GM18511 (cell line): ENCODE measurements around the gene FGF14.

Source experiments
- ATAC-seq: cut with Tn5 transposase; IDR thresholded peaks from one replicate; pipeline ENCODE4 v1.9.1; 2021; ENCODE audit warnings: mild to moderate bottlenecking, moderate library complexity; ENCODE audit not compliant: unreplicated experiment

FGF14 gene

DNA sequence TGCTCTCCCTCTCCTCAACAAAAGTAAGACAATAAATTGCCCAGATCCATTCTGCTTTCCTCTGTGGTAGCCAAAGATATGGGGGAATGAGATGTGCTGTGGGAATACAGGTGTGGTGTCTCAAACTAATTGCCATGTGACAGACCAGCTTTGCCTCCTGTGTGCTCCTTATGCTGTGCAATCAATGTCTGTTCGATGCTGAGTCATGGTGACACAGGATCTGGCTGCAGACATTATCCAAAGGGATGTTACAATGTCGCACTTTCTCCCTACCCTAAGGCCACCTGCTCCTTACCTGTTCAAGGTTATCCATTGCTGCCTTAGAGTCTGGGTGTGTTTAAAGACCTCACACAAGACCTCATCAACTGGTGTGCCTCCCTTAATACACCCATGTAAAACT lies 32.5 kb downstream of the FGF14 start:
- ATAC-seq, result no peak

DNA sequence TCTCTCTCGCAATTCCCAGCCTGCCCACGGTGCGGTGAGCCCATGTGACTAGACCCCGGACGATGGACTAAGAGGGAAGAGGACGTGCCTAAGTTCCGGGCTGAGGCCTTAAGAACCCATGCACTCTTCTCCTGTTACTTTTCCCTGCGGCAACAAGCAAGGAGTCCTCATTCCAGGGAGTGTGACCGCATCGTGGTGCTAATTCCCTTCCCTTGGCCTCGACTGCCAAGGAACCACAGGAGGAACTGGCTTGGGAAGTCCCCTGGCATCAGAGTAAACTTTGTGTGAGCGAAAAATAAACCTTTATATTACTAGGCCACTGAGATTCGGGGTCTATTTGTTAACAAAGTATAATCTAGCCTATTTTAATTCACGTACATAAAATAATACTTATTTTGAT lies 34.0 kb downstream of the FGF14 start:
- ATAC-seq, result no peak

DNA sequence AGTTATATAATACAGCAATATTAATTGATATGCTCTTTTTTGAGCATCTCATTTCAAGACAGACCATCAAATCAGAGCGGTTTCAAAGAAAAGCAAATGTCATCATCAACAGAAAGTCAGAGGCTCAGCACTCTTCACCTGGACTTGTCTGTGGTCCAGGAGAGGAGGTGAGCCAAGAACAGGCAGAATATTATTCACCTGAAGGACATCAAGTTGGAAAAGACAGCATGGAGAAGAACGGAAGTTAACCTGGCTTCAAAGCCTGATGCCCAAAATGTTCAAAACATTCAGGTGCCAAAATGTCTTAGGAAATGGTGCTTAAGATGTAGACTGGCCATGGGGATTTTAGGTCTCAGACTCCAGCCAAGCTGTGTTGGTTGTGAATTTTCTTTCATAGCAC lies 40.7 kb downstream of the FGF14 start:
- ATAC-seq, result no peak

- ATAC-seq, result no peak
Measured at GRCh38 chr13:102359264-102359663, 42.6 kb downstream of the FGF14 start.

DNA sequence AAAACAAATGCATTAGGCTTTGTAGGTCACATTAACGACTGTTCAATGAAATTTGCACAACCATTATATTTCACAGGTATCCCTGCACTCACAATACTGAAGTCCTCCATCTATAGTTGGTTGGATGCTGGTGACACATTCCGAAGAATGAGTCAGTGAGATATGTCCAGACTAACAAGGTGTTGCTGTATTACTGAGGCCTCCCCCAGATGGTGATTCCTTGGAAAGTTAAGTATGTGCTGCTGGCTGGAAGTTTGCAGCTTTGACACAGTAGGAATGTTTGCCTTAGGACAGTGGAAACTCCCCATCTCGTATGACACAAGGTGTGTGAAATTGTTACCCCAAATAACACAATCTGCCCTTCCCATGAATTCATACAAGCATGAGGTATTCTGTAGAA lies 46.6 kb downstream of the FGF14 start:
- ATAC-seq, result no peak

GRCh38 chr13:102354011-102354410 lies 47.8 kb downstream of the FGF14 start:
- no peak for ATAC-seq

DNA sequence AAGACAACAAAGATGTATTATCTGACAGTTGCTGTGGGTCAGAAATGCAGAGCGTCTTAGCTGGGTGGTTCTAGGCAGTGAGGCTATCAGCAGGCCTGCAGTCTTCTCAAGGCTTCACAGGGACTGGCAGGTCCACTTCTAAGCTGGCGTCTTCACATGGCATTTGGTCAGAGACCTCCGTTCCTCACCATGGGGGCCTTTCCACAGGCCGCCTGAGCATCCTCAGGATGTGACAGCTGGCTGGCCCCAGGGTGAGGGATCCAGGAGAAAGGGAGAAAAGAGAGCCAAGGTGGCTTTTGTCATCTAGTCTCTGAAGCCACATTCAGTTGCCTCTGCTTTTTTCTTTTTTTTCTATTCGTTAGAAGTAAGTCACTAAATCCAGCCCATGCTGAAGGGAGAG lies 50.3 kb downstream of the FGF14 start:
- ATAC-seq, result no peak

- no peak for ATAC-seq
Measured at GRCh38 chr13:102347490-102347889, 54.4 kb downstream of the FGF14 start.

- no peak for ATAC-seq
Measured at GRCh38 chr13:102346769-102347168, 55.1 kb downstream of the FGF14 start.

DNA sequence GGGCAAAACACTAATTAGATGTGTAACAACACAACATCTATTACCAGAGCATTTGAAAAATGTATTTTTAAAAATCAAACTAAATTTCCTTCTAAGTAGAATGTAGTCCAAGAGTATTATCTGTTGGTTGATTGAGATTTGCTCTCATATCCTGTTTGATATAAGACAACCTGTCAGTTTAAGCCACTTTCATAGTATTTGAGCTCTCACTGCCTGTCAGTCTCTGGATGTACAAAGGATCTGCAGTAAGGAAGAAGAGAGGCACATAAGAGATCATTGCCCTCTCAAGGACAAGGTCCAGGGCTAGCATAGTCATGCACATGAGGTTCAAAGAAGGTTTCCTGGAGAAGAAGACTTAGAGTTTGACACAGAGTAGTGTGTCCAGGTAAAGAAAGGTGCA lies 57.4 kb downstream of the FGF14 start:
- no peak for ATAC-seq

- no peak for ATAC-seq
Measured at GRCh38 chr13:102333320-102334198, 68.3 kb downstream of the FGF14 start.

- ATAC-seq, result peak; percentile 85
Measured at GRCh38 chr13:102328909-102329308, 72.9 kb downstream of the FGF14 start.

- no peak for ATAC-seq
Measured at GRCh38 chr13:102327119-102327617, 74.7 kb downstream of the FGF14 start.

- no peak for ATAC-seq
Measured at GRCh38 chr13:102326381-102327118, 75.3 kb downstream of the FGF14 start.

DNA sequence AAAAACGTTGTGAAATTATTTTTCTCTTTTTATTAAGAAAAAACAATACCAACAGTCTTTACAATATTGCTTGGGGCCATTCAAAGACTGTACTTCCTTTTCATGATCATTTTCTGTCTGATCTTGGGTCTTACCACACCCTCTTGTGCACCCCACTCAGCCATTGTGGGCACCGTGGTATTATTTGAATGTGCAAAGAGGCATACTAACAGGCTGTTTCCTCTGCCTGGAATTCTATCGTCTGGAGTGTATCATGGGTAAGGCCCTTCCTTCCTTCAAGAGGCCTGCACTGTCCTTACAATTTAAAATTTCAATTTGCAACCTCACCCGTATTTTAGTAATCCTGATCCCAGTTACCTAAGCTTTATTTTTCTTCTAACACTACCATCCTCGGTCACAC lies 76.5 kb downstream of the FGF14 start:
- ATAC-seq, result no peak

GRCh38 chr13:102323505-102323904 lies 78.3 kb downstream of the FGF14 start:
- no peak for ATAC-seq

- no peak for ATAC-seq
Measured at GRCh38 chr13:102323012-102323411, 78.8 kb downstream of the FGF14 start.

- no peak for ATAC-seq
Measured at GRCh38 chr13:102322211-102322610, 79.6 kb downstream of the FGF14 start.

GRCh38 chr13:102318233-102318632 lies 83.6 kb downstream of the FGF14 start:
- no peak for ATAC-seq

DNA sequence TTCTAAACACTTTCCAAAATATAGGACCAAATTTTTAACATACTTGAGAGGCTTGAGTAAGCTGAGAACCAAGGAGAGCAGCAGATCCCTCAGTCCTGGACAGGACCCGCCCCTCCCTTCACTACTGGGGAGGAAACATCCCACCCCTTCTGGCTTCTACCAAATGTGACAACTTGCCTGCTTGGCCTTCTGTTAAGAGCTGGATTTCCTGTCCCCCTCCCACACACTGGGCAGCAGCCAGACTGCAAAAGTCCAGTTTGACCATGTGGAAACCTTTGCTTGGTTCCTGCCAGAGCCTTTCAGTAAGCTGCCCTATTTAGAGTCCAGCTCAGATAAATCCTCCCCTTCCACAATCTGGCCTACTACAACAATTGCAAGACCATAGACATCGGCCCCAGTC lies 84.3 kb downstream of the FGF14 start:
- no peak for ATAC-seq

DNA sequence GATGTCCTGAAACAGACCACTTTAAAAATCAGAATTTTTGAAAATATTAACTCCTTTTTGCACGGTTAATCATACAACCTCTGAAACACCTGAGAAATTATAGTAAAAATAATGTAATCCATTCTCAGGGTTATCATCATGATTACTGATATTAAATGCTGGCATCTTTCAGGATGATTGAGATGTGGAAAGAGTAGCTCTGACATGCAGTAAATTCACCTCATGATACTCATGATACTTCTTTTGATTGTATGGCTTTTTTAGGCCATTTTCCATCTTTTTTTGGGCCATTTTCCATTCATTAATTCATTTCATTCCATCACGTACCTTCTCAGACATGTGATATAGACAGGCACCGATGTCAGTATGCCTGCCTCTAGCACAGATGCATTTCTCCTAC lies 85.1 kb downstream of the FGF14 start:
- ATAC-seq, result no peak

GRCh38 chr13:102312841-102313240 lies 89.0 kb downstream of the FGF14 start:
- ATAC-seq, result no peak
